ENCODE results near the gene ZFX.

Gene ZFX

DNA sequence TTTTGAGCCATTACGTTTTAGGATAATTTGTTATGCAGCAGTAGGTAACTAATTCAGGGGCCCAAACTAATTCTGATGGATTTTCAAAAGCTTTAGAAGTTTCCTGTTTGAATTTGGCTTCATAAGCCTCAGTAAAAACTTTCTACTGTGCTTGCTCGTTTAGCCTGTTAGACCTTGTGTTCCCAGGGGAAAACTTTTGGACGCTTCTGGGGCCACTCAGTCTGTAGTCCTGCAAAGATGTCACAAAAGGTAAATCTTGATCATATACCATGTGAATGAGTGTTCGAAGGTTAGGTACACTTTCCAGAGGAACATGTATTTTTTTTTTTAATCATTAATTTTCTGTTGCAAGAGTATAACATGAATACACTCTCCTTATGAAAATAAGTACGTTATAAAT, 93.7 kb downstream of the ZFX start:
- DNase-seq: no peak

DNA sequence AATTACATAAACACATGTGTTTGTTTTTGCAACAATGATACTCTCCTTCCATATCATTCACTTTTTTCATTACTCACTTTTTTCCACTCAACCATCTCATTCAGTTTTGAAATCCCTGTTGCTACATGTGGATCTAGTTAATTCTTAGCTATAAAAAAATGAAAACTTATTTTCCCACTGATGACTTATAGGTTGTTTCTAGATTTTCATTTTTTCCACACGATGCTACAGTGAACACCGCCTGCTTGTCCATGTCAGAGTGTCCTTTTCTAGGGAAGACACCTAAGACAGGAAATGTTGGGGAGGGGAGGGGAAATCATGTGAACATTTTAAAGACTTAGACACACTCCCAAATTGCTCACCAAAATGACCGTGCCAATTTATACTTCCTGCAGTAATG, 94.2 kb downstream of the ZFX start:
- no peak for DNase-seq

GRCh38 chrX:24245202-24245601, 95.7 kb downstream of the ZFX start:
- DNase-seq: no peak

DNA sequence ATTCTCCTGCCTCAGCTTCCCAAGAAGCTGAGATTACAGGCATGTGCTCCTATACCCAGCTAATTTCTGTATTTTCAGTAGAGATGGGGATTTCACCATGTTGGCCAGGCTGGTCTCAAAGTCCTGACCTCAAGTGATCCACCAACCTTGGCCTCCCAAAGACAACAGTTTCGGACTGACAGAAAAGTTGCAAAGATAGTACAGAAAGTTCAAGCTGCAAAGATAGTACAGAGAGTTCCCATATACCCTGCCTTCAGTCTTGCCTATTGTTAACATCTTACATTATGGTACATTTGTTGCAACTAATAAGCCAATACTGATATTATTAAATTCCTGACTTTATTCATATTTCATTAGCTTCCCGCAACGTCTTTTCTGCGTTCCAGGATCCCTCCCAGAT, 98.5 kb downstream of the ZFX start:
- DNase-seq: no peak

DNA sequence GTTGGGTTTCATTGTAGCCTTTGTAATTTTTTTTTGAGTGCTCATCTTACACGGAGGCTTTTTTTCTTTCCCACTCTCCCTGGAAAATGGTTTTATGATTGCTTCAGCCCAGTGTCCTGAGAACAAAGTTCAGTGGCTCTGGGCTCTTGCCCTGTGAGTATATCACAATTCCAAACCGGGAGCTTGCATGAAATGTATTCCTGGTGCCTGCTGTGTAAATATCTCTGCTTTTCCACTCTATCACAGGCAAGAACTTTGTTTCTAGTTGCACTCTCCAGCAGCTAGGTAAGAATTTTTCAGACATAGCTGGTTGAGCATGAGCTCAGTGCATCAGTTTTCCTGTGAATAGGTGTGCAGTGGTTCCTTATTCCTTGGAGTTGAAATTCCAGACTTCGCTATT, 103.5 kb downstream of the ZFX start:
- no peak for DNase-seq

GRCh38 chrX:24253469-24253868, 103.9 kb downstream of the ZFX start:
- no peak for DNase-seq

DNA sequence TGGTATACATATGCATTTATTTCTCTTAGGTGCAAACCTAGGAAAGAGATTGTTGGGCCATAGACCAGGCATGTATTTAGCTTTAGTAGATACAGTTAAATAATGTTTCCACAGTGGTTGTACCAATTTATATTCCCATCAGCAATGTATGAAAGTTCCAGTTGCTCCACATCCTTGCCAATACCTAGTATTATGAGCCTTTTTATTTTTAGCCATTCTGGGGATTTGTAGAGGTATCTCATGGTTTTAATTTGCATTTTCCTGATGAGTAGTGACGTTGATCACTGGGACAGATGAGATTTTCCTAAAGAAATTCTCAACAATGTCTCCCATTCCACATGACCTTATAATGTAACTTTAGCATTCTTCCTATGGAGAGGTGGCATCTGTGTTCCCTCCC, 107.5 kb downstream of the ZFX start:
- no peak for DNase-seq

DNA sequence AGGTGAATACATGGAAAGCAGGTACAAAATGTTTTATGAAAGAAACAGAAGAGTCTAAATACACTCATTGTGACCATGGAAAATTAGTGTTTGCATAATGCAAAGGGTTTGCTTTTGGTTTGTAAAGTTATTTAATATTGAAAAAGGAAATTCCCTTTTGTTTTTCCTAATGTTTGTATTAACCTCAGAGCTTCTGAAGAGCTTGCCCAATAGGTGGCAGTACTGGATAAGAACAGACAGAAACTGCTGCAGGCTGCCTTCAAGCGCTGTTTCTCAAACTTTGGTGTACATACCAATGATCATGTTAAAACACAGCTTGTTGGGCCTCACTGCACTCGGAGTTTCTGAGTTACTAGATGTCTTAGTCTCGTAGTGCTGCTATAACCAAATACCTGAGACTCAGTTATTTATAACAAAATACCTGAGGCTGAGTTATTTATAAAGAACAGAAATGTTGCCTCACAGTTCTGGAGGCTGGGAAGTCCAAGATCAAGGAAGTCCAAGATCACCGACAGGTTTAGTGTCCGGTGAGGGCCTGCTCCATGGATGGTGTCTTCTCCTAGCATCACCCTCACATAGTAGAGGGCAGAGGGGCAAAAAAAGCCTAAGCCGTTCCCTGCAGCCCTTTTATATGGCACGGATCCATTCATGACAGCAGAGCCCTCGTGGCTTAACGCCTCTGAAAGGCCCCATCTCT, 110.2 kb downstream of the ZFX start:
- DNase-seq: no peak

- no peak for DNase-seq
Measured at GRCh38 chrX:24260842-24261550, 111.5 kb downstream of the ZFX start.

DNA sequence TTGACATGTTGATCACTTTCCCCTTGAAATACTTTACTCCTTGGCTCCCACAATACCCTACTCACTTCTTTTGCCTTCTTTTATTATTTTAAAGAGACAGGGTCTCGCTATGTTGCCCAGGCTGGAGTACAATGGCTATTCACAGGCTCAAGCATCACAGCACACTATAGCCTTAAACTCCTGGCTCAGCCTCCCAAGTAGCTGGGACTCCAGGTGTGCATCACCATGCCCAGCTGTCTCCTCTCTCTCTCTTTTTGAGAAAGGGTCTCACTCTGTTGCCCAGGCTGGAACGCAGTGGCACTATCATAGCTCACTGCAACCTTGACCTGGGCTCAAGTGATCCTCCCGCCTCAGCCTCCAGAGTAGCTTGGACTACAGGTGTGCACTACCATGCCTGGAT, 112.8 kb downstream of the ZFX start:
- DNase-seq: no peak

- DNase-seq: no peak
Measured at GRCh38 chrX:24264383-24264782, 114.9 kb downstream of the ZFX start.
